T-helper 17 cell (primary cell): ENCODE measurements around the gene CCDC191. TPM values are rescaled to one million over a fixed set of nuclear protein-coding genes. Genes with fewer than 3 reads are reported as not detected.

Experiments
- ATAC-seq: fragments of 150-1000 bp; cut with Tn5 transposase; 2 replicates; pipeline ENCODE4 v1.10.0; 2021; ENCODE audit warnings: mild to moderate bottlenecking, moderate library complexity
- DNase-seq, 3 donors: peaks; one replicate each; pipeline versions ENCODE4 v3.0.0 to v3.0.0-alpha.2; 2020 to 2021
- H3K9me3 ChIP-seq: one replicate; pipeline ENCODE4 v1.7.0; 2013; ENCODE audit warnings: low read length, mild to moderate bottlenecking; ENCODE audit not compliant: control insufficient read depth, poor library complexity, severe bottlenecking
- H3K27ac Mint-ChIP-seq: one replicate; pipeline ENCODE4 v1.8.0; 2022; ENCODE audit warnings: mild to moderate bottlenecking, moderate library complexity, mixed read lengths
- H3K27me3 Mint-ChIP-seq: one replicate; pipeline ENCODE4 v1.8.0; 2022; ENCODE audit warnings: mixed read lengths
- H3K36me3 Mint-ChIP-seq: one replicate; pipeline ENCODE4 v1.8.0; 2022; ENCODE audit warnings: low read depth, mixed read lengths
- H3K4me1 Mint-ChIP-seq: one replicate; pipeline ENCODE4 v1.8.0; 2022; ENCODE audit warnings: mild to moderate bottlenecking, mixed read lengths
- H3K4me3 Mint-ChIP-seq: one replicate; pipeline ENCODE4 v1.8.0; 2022; ENCODE audit warnings: mild to moderate bottlenecking, moderate library complexity, mixed read lengths
- total RNA-seq, 4 donors: library from RNA in 2 of 4; stranded (reverse) in 2 of 4; gene quantifications; one replicate each; pipeline ENCODE4 v1.2.3 and lab custom pipeline; 2022 to 2026

CCDC191 gene
- total RNA-seq, 2 donors from 2014 or later = 6.4 to 6.8 TPM

- Mint-ChIP-seq H3K27me3 (no peaks in the 10 kb centered on the region), H3K4me1 (no peaks in the 10 kb centered on the region), H3K36me3 (peaks cover 8% of the 10 kb centered on the region), H3K27ac (no peak overlapping the region), H3K4me3 (no peak overlapping the region)
- ATAC-seq = no peak
- no peak for DNase-seq
- no peaks in the 10 kb centered on the region for H3K9me3 ChIP-seq
Measured at GRCh38 chr3:114034211-114034610, 22.1 kb downstream of the CCDC191 start.

DNA sequence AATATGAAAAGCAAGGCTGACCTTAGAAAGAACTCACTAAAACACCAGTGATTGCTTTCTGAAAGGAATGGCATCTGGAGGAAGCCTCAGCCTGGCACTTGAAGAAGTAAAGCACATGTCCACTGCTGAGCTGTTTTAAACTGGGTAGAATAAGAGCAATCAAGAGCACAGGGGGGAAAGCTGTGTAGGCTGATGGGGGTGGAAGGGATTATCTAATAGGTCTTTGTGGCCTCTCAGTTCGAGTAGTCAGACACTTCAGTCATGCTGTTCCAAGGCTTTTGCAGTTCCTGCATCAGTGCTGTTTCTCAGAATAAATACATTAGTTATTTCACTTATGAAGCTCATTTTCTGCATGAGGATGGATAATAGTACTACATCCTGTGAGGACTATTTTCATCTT is 22.6 kb downstream of the CCDC191 start:
- Mint-ChIP-seq H3K4me1 (no peaks in the 10 kb centered on the region), H3K27me3 (no peaks in the 10 kb centered on the region), H3K36me3 (peaks cover 8% of the 10 kb centered on the region), H3K27ac (no peak overlapping the region), H3K4me3 (no peak overlapping the region)
- DNase-seq = no peak
- no peak for ATAC-seq
- H3K9me3 ChIP-seq = no peaks in the 10 kb centered on the region

GRCh38 chr3:114026331-114026730 is 30.0 kb downstream of the CCDC191 start:
- H3K4me3 Mint-ChIP-seq = no peak overlapping the region
- H3K27ac Mint-ChIP-seq = no peak overlapping the region
- no peak for ATAC-seq
- H3K27me3 Mint-ChIP-seq = no peaks in the 10 kb centered on the region
- peaks cover 3% of the 10 kb centered on the region for H3K36me3 Mint-ChIP-seq
- H3K4me1 Mint-ChIP-seq = no peaks in the 10 kb centered on the region
- no peaks in the 10 kb centered on the region for H3K9me3 ChIP-seq
- no peak for DNase-seq

DNA sequence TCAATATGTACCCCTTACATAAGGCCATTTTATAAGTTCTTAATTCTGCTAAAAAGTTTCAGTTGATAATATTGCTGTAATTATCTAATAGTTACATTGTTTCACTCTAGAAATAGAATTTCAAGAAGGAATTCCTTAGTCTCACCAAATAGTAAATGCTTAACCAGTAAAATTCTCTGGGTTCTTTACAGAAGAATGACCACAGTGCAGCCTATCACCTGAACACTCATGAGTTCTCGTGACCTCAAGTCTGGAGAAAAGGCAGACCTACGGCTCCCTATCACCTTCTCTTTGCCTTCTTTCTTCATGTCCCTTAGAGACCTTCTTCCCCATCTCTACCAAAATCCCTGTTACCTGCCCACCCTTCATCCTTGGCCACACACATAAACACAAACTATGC is 30.9 kb downstream of the CCDC191 start:
- DNase-seq (no peak), ATAC-seq (no peak)
- no peak overlapping the region for H3K4me3 Mint-ChIP-seq
- H3K27me3 Mint-ChIP-seq = no peaks in the 10 kb centered on the region
- H3K9me3 ChIP-seq = no peaks in the 10 kb centered on the region
- H3K36me3 Mint-ChIP-seq = peaks cover 3% of the 10 kb centered on the region
- no peaks in the 10 kb centered on the region for H3K4me1 Mint-ChIP-seq
- no peak overlapping the region for H3K27ac Mint-ChIP-seq

DNA sequence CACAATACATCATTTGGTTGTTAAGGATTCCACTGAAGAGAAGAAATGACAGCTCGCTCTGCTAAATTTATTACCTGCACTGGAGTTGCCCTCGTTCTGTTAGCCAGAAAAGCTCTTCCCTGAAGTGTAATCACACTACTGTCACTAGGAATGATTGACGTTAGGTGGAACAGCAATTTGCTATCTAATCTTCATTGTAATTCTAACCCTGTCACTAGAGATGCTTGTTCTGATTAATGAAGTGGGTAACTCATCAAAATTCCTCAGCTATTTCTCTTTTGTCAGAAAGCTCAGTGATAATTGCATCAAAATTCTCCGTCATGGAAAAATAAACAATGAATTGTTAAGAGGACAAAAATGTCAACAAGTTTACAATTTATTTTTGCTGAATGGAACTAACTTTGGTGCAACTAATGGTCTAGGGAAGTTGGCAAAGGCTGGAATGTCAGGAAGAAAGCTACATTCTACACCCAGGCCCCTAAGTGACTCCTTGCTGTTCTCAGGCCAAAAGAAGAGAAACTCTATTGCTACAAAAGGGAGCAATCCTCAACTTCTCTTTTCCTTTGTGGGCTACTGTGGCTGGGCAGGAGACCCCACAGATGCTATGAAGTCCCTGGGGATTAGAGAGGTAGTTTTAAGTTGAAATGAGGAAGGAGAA is 34.1 kb downstream of the CCDC191 start:
- ATAC-seq (no peak), DNase-seq (no peak)
- H3K9me3 ChIP-seq = no peaks in the 10 kb centered on the region
- Mint-ChIP-seq H3K4me1 (no peaks in the 10 kb centered on the region), H3K4me3 (no peak overlapping the region), H3K27ac (no peak overlapping the region), H3K27me3 (no peaks in the 10 kb centered on the region), H3K36me3 (peaks cover 4% of the 10 kb centered on the region)

GRCh38 chr3:114020907-114021306 is 35.4 kb downstream of the CCDC191 start:
- H3K4me1 Mint-ChIP-seq = no peaks in the 10 kb centered on the region
- no peak overlapping the region for H3K4me3 Mint-ChIP-seq
- H3K27ac Mint-ChIP-seq = no peak overlapping the region
- ATAC-seq (no peak), DNase-seq (no peak)
- H3K9me3 ChIP-seq = no peaks in the 10 kb centered on the region
- no peaks in the 10 kb centered on the region for H3K27me3 Mint-ChIP-seq
- H3K36me3 Mint-ChIP-seq = peaks cover 4% of the 10 kb centered on the region

GRCh38 chr3:114019486-114019885 is 36.8 kb downstream of the CCDC191 start:
- no peaks in the 10 kb centered on the region for H3K9me3 ChIP-seq
- Mint-ChIP-seq H3K27me3 (no peaks in the 10 kb centered on the region), H3K4me3 (no peak overlapping the region), H3K4me1 (no peaks in the 10 kb centered on the region), H3K27ac (no peak overlapping the region), H3K36me3 (peaks cover 6% of the 10 kb centered on the region)
- ATAC-seq (no peak), DNase-seq (no peak)

GRCh38 chr3:114014211-114014610 is 42.1 kb downstream of the CCDC191 start:
- Mint-ChIP-seq H3K4me1 (no peaks in the 10 kb centered on the region), H3K27me3 (no peaks in the 10 kb centered on the region), H3K36me3 (peaks cover 4% of the 10 kb centered on the region), H3K4me3 (no peak overlapping the region), H3K27ac (no peak overlapping the region)
- ATAC-seq (no peak), DNase-seq (no peak)
- no peaks in the 10 kb centered on the region for H3K9me3 ChIP-seq

- Mint-ChIP-seq H3K4me1 (no peaks in the 10 kb centered on the region), H3K36me3 (peaks cover 4% of the 10 kb centered on the region), H3K27ac (no peak overlapping the region), H3K4me3 (no peak overlapping the region), H3K27me3 (no peaks in the 10 kb centered on the region)
- H3K9me3 ChIP-seq = no peaks in the 10 kb centered on the region
- no peak for DNase-seq
- peak; percentile 35 for ATAC-seq
Measured at GRCh38 chr3:114011059-114011797, 45.1 kb downstream of the CCDC191 start.

GRCh38 chr3:114005481-114005880 is 50.8 kb downstream of the CCDC191 start:
- DNase-seq (no peak), ATAC-seq (peak; percentile 78)
- no peak overlapping the region for H3K4me3 Mint-ChIP-seq
- peaks cover 3% of the 10 kb centered on the region for H3K36me3 Mint-ChIP-seq
- no peaks in the 10 kb centered on the region for H3K9me3 ChIP-seq
- H3K27me3 Mint-ChIP-seq = no peaks in the 10 kb centered on the region
- no peak overlapping the region for H3K27ac Mint-ChIP-seq
- H3K4me1 Mint-ChIP-seq = no peaks in the 10 kb centered on the region

DNA sequence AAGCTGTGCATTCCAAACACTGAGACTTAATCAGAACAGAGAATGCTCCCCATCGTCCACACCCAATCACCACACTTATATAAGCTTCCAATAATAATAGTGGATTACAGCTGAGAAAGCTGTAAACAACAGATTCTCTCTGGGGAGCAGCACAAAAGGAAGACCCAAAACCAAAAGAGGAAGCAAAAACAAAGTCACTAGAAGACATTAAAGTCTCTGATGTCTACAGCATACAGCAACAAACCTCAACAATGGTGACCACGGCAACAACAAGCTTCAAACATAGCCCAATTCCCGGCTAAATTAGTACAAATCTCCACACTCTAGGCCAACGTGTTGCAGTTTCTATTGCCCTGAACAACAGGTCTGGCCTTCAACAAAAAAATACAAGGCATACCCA is 70.8 kb downstream of the CCDC191 start:
- no peaks in the 10 kb centered on the region for H3K9me3 ChIP-seq
- H3K4me3 Mint-ChIP-seq = peak overlapping the region; percentile 58
- peaks cover 14% of the 10 kb centered on the region for H3K4me1 Mint-ChIP-seq
- DNase-seq (no peak), ATAC-seq (peak; percentile 90)
- peak overlapping the region; percentile 69 for H3K27ac Mint-ChIP-seq
- no peaks in the 10 kb centered on the region for H3K27me3 Mint-ChIP-seq
- H3K36me3 Mint-ChIP-seq = peaks cover 8% of the 10 kb centered on the region

DNA sequence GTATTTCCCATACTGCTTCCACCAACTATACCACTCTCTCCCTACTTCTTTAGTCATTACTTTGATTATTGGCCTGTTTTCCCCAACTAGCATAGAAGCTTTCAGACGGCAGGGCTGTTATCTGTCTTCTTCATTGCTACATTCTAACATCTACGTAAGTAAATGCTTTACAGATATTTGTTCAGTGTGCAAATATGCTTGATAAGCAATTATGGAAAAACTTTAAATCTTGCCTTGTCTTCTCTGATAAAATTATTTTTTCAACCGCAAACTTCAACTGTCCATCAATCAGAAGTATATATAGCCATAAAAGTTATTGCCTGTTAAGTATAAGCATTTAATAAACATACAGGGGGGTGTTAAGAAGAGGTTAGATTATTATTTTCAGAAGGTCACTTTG is 72.8 kb downstream of the CCDC191 start:
- H3K4me1 Mint-ChIP-seq = peaks cover 14% of the 10 kb centered on the region
- no peaks in the 10 kb centered on the region for H3K27me3 Mint-ChIP-seq
- peaks cover 11% of the 10 kb centered on the region for H3K36me3 Mint-ChIP-seq
- DNase-seq = no peak
- H3K9me3 ChIP-seq = no peaks in the 10 kb centered on the region
- H3K27ac Mint-ChIP-seq = no peak overlapping the region
- no peak overlapping the region for H3K4me3 Mint-ChIP-seq
- ATAC-seq = no peak

DNA sequence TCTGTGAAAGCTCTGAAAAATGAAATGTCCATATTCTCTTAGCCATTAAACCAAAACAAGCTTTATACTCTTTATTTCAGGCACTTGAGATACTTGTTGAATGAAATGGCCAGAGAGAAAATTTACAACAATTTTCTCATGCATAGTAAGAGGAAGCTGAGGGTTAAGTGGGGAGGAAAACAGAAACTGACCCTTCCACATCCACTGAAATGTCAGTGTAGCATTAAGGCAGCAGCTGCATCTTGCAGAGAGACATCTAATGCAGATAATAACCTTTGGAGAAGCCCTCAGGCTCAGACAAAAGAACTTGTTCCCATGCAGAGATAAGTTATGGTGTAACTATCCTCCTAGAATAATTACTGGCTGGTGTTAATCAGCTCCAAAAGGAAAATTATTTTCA is 74.5 kb downstream of the CCDC191 start:
- ATAC-seq = no peak
- no peak for DNase-seq
- Mint-ChIP-seq H3K27me3 (no peaks in the 10 kb centered on the region), H3K27ac (no peak overlapping the region), H3K36me3 (peaks cover 17% of the 10 kb centered on the region), H3K4me3 (no peak overlapping the region), H3K4me1 (peaks cover 14% of the 10 kb centered on the region)
- H3K9me3 ChIP-seq = no peaks in the 10 kb centered on the region

DNA sequence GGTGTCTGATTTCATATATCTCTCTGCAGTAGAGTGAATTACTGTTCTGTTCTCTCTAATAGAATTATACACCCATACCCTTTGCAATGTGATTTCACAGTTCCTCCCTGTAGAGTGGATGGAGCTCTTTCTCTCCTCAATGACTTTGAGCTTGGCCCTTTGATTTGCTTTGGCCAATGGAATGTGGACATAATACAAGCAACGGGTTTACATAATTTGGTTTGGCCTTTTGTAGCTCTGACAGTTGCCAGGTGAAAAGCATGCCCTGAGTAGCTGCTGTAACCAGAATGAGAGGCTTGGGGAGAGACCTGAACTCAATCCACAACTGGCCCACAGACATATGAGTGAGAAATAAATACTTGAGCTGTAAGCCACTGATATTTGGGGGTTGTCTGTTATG is 76.4 kb downstream of the CCDC191 start:
- H3K27me3 Mint-ChIP-seq = no peaks in the 10 kb centered on the region
- no peak for DNase-seq
- no peak for ATAC-seq
- H3K4me1 Mint-ChIP-seq = peaks cover 6% of the 10 kb centered on the region
- no peaks in the 10 kb centered on the region for H3K9me3 ChIP-seq
- peak overlapping the region; percentile 1 for H3K27ac Mint-ChIP-seq
- no peak overlapping the region for H3K4me3 Mint-ChIP-seq
- H3K36me3 Mint-ChIP-seq = peaks cover 14% of the 10 kb centered on the region
